DMS79 treated with DMSO at 0.1 percent for 48 hours (cell line): ENCODE measurements around the gene INO80.

Experiments
- DNase-seq: peaks from one replicate; lab custom pipeline; 2025; lab: John Stamatoyannopoulos, UW

INO80 gene

GRCh38 chr15:40929660-40930429 is 186.2 kb downstream of the INO80 start:
- no peak for DNase-seq
